SK-N-DZ (cell line): ENCODE measurements around the gene KCNQ5.

Source experiments
- DNase-seq: peaks from one replicate; pipeline ENCODE4 v3.0.0-alpha.2; 2015; ENCODE audit warnings: low spot score
- small RNA-seq, 2 experiments: library from RNA; depleted of rRNA; stranded (forward); fragments of <200 nt; gene quantifications; one replicate each; pipeline ENCODE3, GENCODE V24; 2014

The KCNQ5 gene

GRCh38 chr6:73240730-73241129 lies 618.9 kb downstream of the KCNQ5 start:
- no peak for DNase-seq

DNA sequence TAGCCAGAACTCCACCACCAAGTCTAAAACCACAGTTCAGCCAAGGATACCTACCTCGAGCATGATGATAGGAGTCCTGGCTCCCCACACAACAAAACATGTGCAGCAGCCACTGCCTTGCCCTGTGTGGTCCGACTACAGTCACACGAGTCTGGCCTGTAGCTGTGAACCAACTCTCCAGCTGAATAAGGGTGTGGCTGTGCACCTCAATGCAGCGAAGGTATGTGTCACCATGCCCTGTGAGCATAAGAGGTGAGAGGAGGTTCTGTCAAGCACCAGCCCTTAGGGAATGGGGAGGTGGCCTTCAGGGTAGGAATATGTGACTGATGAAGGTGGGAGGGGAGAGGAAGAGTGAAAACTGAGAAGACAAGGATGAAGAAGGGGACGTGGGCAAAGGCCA lies 620.1 kb downstream of the KCNQ5 start:
- DNase-seq = no peak

Small RNAs within 50 kb of the gene (small RNA-seq; reads per million reads assigned to genes)
- gene MIR4282 = 0 reads per million in 2 experiments
